Measurements from ENCODE around the gene UTP3.
"Not testable (repeated sequence)": the region's sequence is repeated elsewhere in the genome, so short reads cannot be mapped to it uniquely, and the experiment has no call there.

UTP3 gene

GRCh38 chr4:70734971-70735370 lies 46.6 kb downstream of the UTP3 start:
- Histone ChIP-seq H3K4me3 (ENCODE audit: extremely low read depth, insufficient read depth, low read length, poor library complexity, severe bottlenecking) (no peak overlapping the region), H3K9me3 (ENCODE audit: control insufficient read depth, low read length) (no peaks in the 10 kb centered on the region), H3K36me3 (ENCODE audit: control insufficient read depth, insufficient read depth, low read length) (peaks cover 3% of the 10 kb centered on the region), H3K4me1 (ENCODE audit: control insufficient read depth, insufficient read depth, low read length, poor library complexity, severe bottlenecking) (peaks cover 18% of the 10 kb centered on the region), H3K27ac (ENCODE audit: low read depth, low read length, severe bottlenecking) (peak overlapping the region; percentile 62)
- WGBS, 2 experiments (ENCODE audit: insufficient coverage in 2 of 2) = 97 to 100% methylated on average over 2 of the region's 3 CpGs

- not testable (repeated sequence) for H3K4me3 ChIP-seq (ENCODE audit: extremely low read depth, insufficient read depth, low read length, poor library complexity, severe bottlenecking); H3K9me3 ChIP-seq (ENCODE audit: control insufficient read depth, low read length); H3K36me3 ChIP-seq (ENCODE audit: control insufficient read depth, insufficient read depth, low read length); H3K27ac ChIP-seq (ENCODE audit: low read depth, low read length, severe bottlenecking)
- H3K4me1 ChIP-seq (ENCODE audit: control insufficient read depth, insufficient read depth, low read length, poor library complexity, severe bottlenecking) = peaks cover 18% of the 10 kb centered on the region
- 83% methylated on average over 1 of the region's 2 CpGs; no CpG with 5 or more reads in 1 of the 2 experiments for WGBS, 2 experiments (ENCODE audit: insufficient coverage in 2 of 2)
Measured at GRCh38 chr4:70735915-70736314, 47.6 kb downstream of the UTP3 start.

GRCh38 chr4:70737006-70737405 lies 48.7 kb downstream of the UTP3 start:
- no peaks in the 10 kb centered on the region for H3K9me3 ChIP-seq (ENCODE audit: control insufficient read depth, low read length)
- no peaks in the 10 kb centered on the region for H3K36me3 ChIP-seq (ENCODE audit: control insufficient read depth, insufficient read depth, low read length)
- no peak overlapping the region for H3K27ac ChIP-seq (ENCODE audit: low read depth, low read length, severe bottlenecking)
- 89% methylated on average over 1 of the region's 1 CpG; no CpG with 5 or more reads in 1 of the 2 experiments for WGBS, 2 experiments (ENCODE audit: insufficient coverage in 2 of 2)
- H3K4me1 ChIP-seq (ENCODE audit: control insufficient read depth, insufficient read depth, low read length, poor library complexity, severe bottlenecking) = peaks cover 18% of the 10 kb centered on the region
- no peak overlapping the region for H3K4me3 ChIP-seq (ENCODE audit: extremely low read depth, insufficient read depth, low read length, poor library complexity, severe bottlenecking)

- Histone ChIP-seq H3K36me3 (ENCODE audit: control insufficient read depth, insufficient read depth, low read length) (no peaks in the 10 kb centered on the region), H3K27ac (ENCODE audit: low read depth, low read length, severe bottlenecking) (no peak overlapping the region), H3K4me1 (ENCODE audit: control insufficient read depth, insufficient read depth, low read length, poor library complexity, severe bottlenecking) (peaks cover 18% of the 10 kb centered on the region), H3K4me3 (ENCODE audit: extremely low read depth, insufficient read depth, low read length, poor library complexity, severe bottlenecking) (no peak overlapping the region), H3K9me3 (ENCODE audit: control insufficient read depth, low read length) (no peaks in the 10 kb centered on the region)
- 100% methylated on average over 1 of the region's 2 CpGs for WGBS, 2 experiments (ENCODE audit: insufficient coverage in 2 of 2)
Measured at GRCh38 chr4:70737409-70737808, 49.1 kb downstream of the UTP3 start.

GRCh38 chr4:70739496-70740337 lies 51.4 kb downstream of the UTP3 start:
- Histone ChIP-seq H3K4me1 (ENCODE audit: control insufficient read depth, insufficient read depth, low read length, poor library complexity, severe bottlenecking) (peaks cover 7% of the 10 kb centered on the region), H3K36me3 (ENCODE audit: control insufficient read depth, insufficient read depth, low read length) (no peaks in the 10 kb centered on the region), H3K9me3 (ENCODE audit: control insufficient read depth, low read length) (no peaks in the 10 kb centered on the region), H3K27ac (ENCODE audit: low read depth, low read length, severe bottlenecking) (no peak overlapping the region), H3K4me3 (ENCODE audit: extremely low read depth, insufficient read depth, low read length, poor library complexity, severe bottlenecking) (no peak overlapping the region)
- 62 to 100% methylated on average over 1 to 5 of the region's 6 CpGs for WGBS, 2 experiments (ENCODE audit: insufficient coverage in 2 of 2)
